K562 (cell line): ENCODE data around the gene DNAH3. TPM values are rescaled to one million over a fixed set of nuclear protein-coding genes. Genes with fewer than 3 reads are reported as not detected.
A peak's percentile ranks its signal among the peaks of the same experiment; 100 is the strongest.

Experiments
- ATAC-seq: fragments of 200-7000 bp; cut with Tn5 transposase; 3 replicates; pipeline ENCODE4 v1.9.1; 2020; ENCODE audit warnings: moderate library complexity
- BruUV-seq: library from RNA; stranded (reverse); fragments of 400-500 nt; replicated peaks from 2 replicates; lab custom pipeline; 2021; lab: Mats Ljungman, UMichigan
- CTCF ChIA-PET: fragments of 300-600 bp; formaldehyde crosslinking; extraction: SDS; loops from one replicate; lab custom pipeline; 2021; ENCODE audit warnings: low intra/inter-chr PET ratio; lab: Yijun Ruan, JAX
- POLR2A ChIA-PET: fragments of 300-600, 350-650 bp; sonication (Branson Sonifier 250); formaldehyde crosslinking; extraction: SDS; loops from one replicate; lab custom pipeline; 2021; ENCODE audit warnings: antibody characterized with exemption, inconsistent platforms; lab: Yijun Ruan, JAX
- DNase-seq, 4 experiments: peaks; one replicate each; pipeline versions ENCODE4 v3.0.0 to v3.0.0-alpha.2; 2011 to 2018; ENCODE audit warnings: low spot score in 3 of 4, mixed read lengths in 3 of 4; ENCODE audit errors: extremely low read depth in 1 of 4
- FAIRE-seq: peaks from 2 replicates; lab custom pipeline; 2011; peaks lifted over from hg19 to GRCh38; lab: Jason Lieb, UNC
- H2AFZ ChIP-seq: 2 replicates; pipeline ENCODE4 v1.6.0; 2011; ENCODE audit warnings: low read depth, low read length, control low read depth, inconsistent platforms
- H3K27ac ChIP-seq: fragments of 200-600 bp; 3 replicates; pipeline ENCODE4 v1.8.0; 2011; ENCODE audit warnings: low read depth, mild to moderate bottlenecking, control low read depth, inconsistent platforms, low read length, moderate library complexity, mixed read lengths; ENCODE audit errors: extremely low read depth
- H3K27me3 ChIP-seq, 2 experiments: fragments of 300-600 bp in 1 of 2; 2 replicates in 1 of 2; 3 replicates in 1 of 2; pipeline versions ENCODE4 v1.6.0 to v1.8.0; 2011; ENCODE audit warnings: inconsistent platforms in 2 of 2, low read length in 2 of 2, mild to moderate bottlenecking in 1 of 2, mixed read lengths in 1 of 2, moderate library complexity in 1 of 2; ENCODE audit not compliant: control insufficient read depth in 2 of 2, insufficient read depth in 2 of 2
- H3K36me3 ChIP-seq: fragments of 300-600 bp; 3 replicates; pipeline ENCODE4 v1.8.0; 2011; ENCODE audit warnings: mild to moderate bottlenecking, low read length, inconsistent platforms; ENCODE audit not compliant: control insufficient read depth, insufficient read depth
- H3K4me1 ChIP-seq, 2 experiments: fragments of 200-600 bp in 1 of 2; replicated peaks in 1 of 2; 2 replicates in 1 of 2; 3 replicates in 1 of 2; pipeline versions ENCODE4 v1.5.1 to v1.8.0; 2011; ENCODE audit warnings: inconsistent platforms in 2 of 2, low read length in 2 of 2, mild to moderate bottlenecking in 1 of 2, mixed read lengths in 1 of 2, moderate library complexity in 1 of 2; ENCODE audit not compliant: control insufficient read depth in 2 of 2, insufficient read depth in 2 of 2
- H3K4me2 ChIP-seq: 2 replicates; pipeline ENCODE4 v1.6.1; 2011; ENCODE audit warnings: low read length, control low read depth, inconsistent platforms, mixed read lengths; ENCODE audit not compliant: insufficient read depth
- H3K4me3 ChIP-seq: fragments of 200-600 bp; sonication (generic), shearing (Covaris generic); 2 replicates; pipeline ENCODE4 v1.5.1; 2016; ENCODE audit warnings: control low read depth, inconsistent platforms
- H3K79me2 ChIP-seq: fragments of 200-600 bp; 3 replicates; pipeline ENCODE4 v1.8.0; 2011; ENCODE audit warnings: low read length, inconsistent platforms; ENCODE audit not compliant: control insufficient read depth, insufficient read depth
- H3K9ac ChIP-seq, 2 experiments: 2 replicates each; pipeline versions ENCODE4 v1.6.0 to v1.6.1; 2011; ENCODE audit warnings: low read depth in 2 of 2, low read length in 2 of 2, control low read depth in 1 of 2, inconsistent platforms in 1 of 2, mild to moderate bottlenecking in 1 of 2, mixed read lengths in 1 of 2; ENCODE audit not compliant: insufficient read depth in 1 of 2
- H3K9me1 ChIP-seq: one replicate; pipeline ENCODE4 v1.6.0; 2011; ENCODE audit warnings: inconsistent platforms, mild to moderate bottlenecking, low read length, moderate library complexity; ENCODE audit not compliant: control insufficient read depth, insufficient read depth
- H3K9me3 ChIP-seq: replicated peaks from 2 replicates; pipeline ENCODE4 v1.5.1; 2011; ENCODE audit warnings: low read depth, low read length, inconsistent platforms; ENCODE audit not compliant: control insufficient read depth, insufficient read depth
- H4K20me1 ChIP-seq: replicated peaks from 2 replicates; pipeline ENCODE4 v1.6.1; 2011; ENCODE audit warnings: low read length, inconsistent platforms, mixed read lengths; ENCODE audit not compliant: control insufficient read depth, insufficient read depth
- CEBPG ChIP-seq, 3 experiments: fragments of 200-800 bp in 1 of 3; sonication (Bioruptor generic) in 1 of 3; sonication (generic) in 1 of 3; formaldehyde crosslinking in 1 of 3; IDR thresholded peaks in 2 of 3; conservative IDR thresholded peaks in 1 of 3; 2 replicates each; pipeline versions ENCODE4 v1.6.1 to v1.8.0; 2016 to 2022; ENCODE audit warnings: missing compliant biosample characterization in 2 of 3, missing genetic modification characterization in 2 of 3, mild to moderate bottlenecking in 1 of 3, missing genetic modification reagents in 1 of 3
- HNRNPL ChIP-seq: fragments of 200-400 bp; formaldehyde crosslinking; IDR thresholded peaks from 2 replicates; pipeline ENCODE4 v1.6.1; 2017; ENCODE audit warnings: low read depth, mild to moderate bottlenecking, low read length
- NFRKB ChIP-seq: fragments of 450-650 bp; IDR thresholded peaks from 2 replicates; pipeline ENCODE4 v1.6.1; 2016; ENCODE audit warnings: low read depth
- ZBTB12 ChIP-seq: fragments of 250-450 bp; sonication (Bioruptor Pico); IDR thresholded peaks from 2 replicates; pipeline ENCODE4 v1.4.0; 2020
- WGBS: fragments of 100-300 bp; shearing (Covaris generic); methylation state at CpG from one replicate; pipeline ENCODE4 v1.1.6; 2016; ENCODE audit warnings: low coverage, mixed read lengths; ENCODE audit not compliant: insufficient coverage; ENCODE audit errors: missing lambda C conversion rate; 5-methylcytosine and 5-hydroxymethylcytosine counted together
- in situ Hi-C: fragments of 300-500 bp; cut with MboI; formaldehyde crosslinking; loops from 4 replicates; pipeline ENCODE4 v1.15.0; 2018; ENCODE audit warnings: inconsistent platforms, mixed read lengths
- intact Hi-C: fragments of 100-400 bp; cut with micrococcal nuclease; formaldehyde crosslinking; loops from 2 replicates; pipeline ENCODE4 v1.14.2; 2022
- polyA plus RNA-seq, 8 experiments: library from polyadenylated mRNA; depleted of rRNA in 4 of 8; stranded (reverse) in 5 of 8; unstranded in 3 of 8; fragments of >200 nt; fragmentation: Nextera tagmentation in 2 of 8; fragmentation: Illumina TruSeq in 1 of 8; extraction: Ambion mirVana in 2 of 8; extraction: Trizol in 1 of 8; gene quantifications; 2 replicates each; pipeline versions ENCODE4 v1.2.1 to v1.2.3, GENCODE V29; 2011 to 2014; ENCODE audit warnings: inconsistent platforms in 1 of 8, missing spikeins in 1 of 8
- total RNA-seq, 7 experiments: library from RNA; depleted of rRNA in 6 of 7; stranded (reverse); fragments of >200 nt in 6 of 7; fragmentation: Illumina TruSeq in 2 of 7; extraction: Trizol in 2 of 7; gene quantifications; 2 replicates each; pipeline versions ENCODE4 v1.2.1 to v1.2.3, GENCODE V29; 2011 to 2021; ENCODE audit warnings: low replicate concordance in 1 of 7

The DNAH3 gene
- total and polyA plus RNA-seq, 9 of the 15 experiments (the other 6 are each of a cell fraction or from before 2014, with no cell fraction given), result 0.32 to 0.84 (median 0.44) TPM

DNA sequence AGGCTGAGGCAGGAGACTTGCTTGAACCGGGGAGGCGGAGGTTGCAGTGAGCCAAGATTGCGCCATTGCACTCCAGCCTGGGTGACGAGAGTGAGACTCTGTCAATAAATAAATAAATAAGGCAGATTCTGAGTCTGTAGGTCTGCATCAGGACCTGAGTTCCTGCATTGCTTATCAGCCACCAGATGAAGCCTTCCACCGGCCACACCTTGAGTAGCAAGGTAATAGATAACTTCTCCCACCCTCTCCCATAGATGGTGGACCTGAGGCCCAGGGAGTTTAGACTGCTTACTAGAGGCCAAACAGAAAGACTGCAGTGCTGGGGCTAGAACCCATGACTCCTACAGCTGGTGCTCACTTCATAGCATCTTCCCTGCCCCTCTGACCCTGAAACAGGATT lies 38.7 kb upstream of the DNAH3 start:
- CTCF ChIA-PET, result interaction anchor here (0.6 to 3.1 kb wide), 5 partner anchors 89 to 415 kb away, joined by 3 to 27 read pairs (median 4); partner anchors contain the start of gene CRYM
- peak; percentile 15; the same call in 2 of the 3 replicates for ATAC-seq

More for the DNA sequence above, 38.7 kb upstream of the DNAH3 start:
- Histone ChIP-seq H4K20me1 (peaks cover 3% of the 10 kb centered on the region; the same call in 1 of the 2 replicates), H3K4me2 (no peak overlapping the region), H3K27ac (no peak overlapping the region), H3K79me2 (no peaks in the 10 kb centered on the region), H3K9me3 (no peaks in the 10 kb centered on the region), H3K9ac (0 out of 4 replicates have a peak overlapping the region, but pooled peaks of 1 of the 2 experiments have one; percentile 3), H3K9me1 (no peaks in the 10 kb centered on the region), H2AFZ (no peak overlapping the region), H3K27me3 (peaks cover 2 to 6% of the 10 kb centered on the region in 2 experiments; a peak in 2 of 5 replicates), H3K4me3 (no peak overlapping the region), H3K36me3 (no peaks in the 10 kb centered on the region), H3K4me1 (peaks cover 5 to 8% of the 10 kb centered on the region in 2 experiments; a peak in 3 of 5 replicates)
- DNase-seq (peak in 1 of 4 experiments; percentile 18), FAIRE-seq (no peak)
- TF ChIP-seq NFRKB, result no peak
- no peak for TF ChIP-seq HNRNPL
- TF ChIP-seq CEBPG (CRISPR knock-in tag; IDR thresholded peaks at IDR 0.05), result no peak
- 0 out of 4 replicates have a peak, but pooled peaks of 1 of the 2 experiments have one; percentile 23 for TF ChIP-seq CEBPG (tag; conservative IDR thresholded peaks at IDR 0.05 in 1 of 2, IDR thresholded peaks at IDR 0.05 in 1 of 2)
- TF ChIP-seq ZBTB12 (CRISPR knock-in tag), result no peak
- 17% methylated on average over 5 of the region's 5 CpGs for WGBS
- in situ Hi-C loops (loop anchor here (5.0 to 10.0 kb wide), 2 partner anchors 108 to 1505 kb away; no protein-coding TSS in a partner anchor), intact Hi-C loops (loop anchor here (2.0 to 10.0 kb wide), 2 partner anchors 89 to 1135 kb away; partner anchors contain the start of gene CRYM)
- no TSS peak for BruUV-seq
- POLR2A ChIA-PET, result interaction anchor here (0.8 to 1.5 kb wide), 3 partner anchors 11 to 111 kb away, joined by 3 to 6 read pairs (median 5); no protein-coding TSS in a partner anchor
